Sigmoid colon (tissue), 7 donors: ENCODE measurements around the gene PDK1. TPM values are rescaled to one million over a fixed set of nuclear protein-coding genes. Genes with fewer than 3 reads are reported as not detected.
"Not testable (repeated sequence)": the region's sequence is repeated elsewhere in the genome, so short reads cannot be mapped to it uniquely, and the experiment has no call there.

Experiments used
- DNase-seq: peaks from one replicate; pipeline ENCODE4 v3.0.0-alpha.2; 2019
- H3K27ac ChIP-seq, 4 donors: fragments of 200-600 bp; sonication (generic); one replicate each; pipeline ENCODE4 v1.5.1; 2016 to 2019; ENCODE audit warnings: mild to moderate bottlenecking in 1 of 4
- H3K27me3 ChIP-seq, 3 donors: fragments of 200-600 bp; sonication (generic); one replicate each; pipeline ENCODE4 v1.5.1; 2019; ENCODE audit warnings: mild to moderate bottlenecking in 1 of 3
- H3K36me3 ChIP-seq, 4 donors: fragments of 200-600 bp; sonication (generic); one replicate each; pipeline ENCODE4 v1.5.1; 2016 to 2019
- H3K4me1 ChIP-seq, 4 donors: fragments of 200-600 bp; sonication (generic); one replicate each; pipeline ENCODE4 v1.5.1; 2017 to 2019
- H3K4me3 ChIP-seq, 4 donors: fragments of 200-600 bp; sonication (generic); one replicate each; pipeline ENCODE4 v1.5.1; 2017 to 2019; ENCODE audit warnings: mild to moderate bottlenecking in 2 of 4, moderate library complexity in 1 of 4
- H3K9me3 ChIP-seq, 4 donors: fragments of 200-600 bp in 3 of 4; sonication (generic) in 3 of 4; one replicate each; pipeline versions ENCODE4 v1.5.1 to v1.6.1; 2013 to 2019
- EP300 ChIP-seq, 4 donors: sonication (generic); formaldehyde crosslinking; IDR thresholded peaks; one replicate each; pipeline ENCODE4 v1.6.1; 2017; ENCODE audit warnings: antibody characterized with exemption in 4 of 4
- POLR2A ChIP-seq, 2 donors: fragments of 450-650 bp; IDR thresholded peaks; one replicate each; pipeline ENCODE4 v1.6.1; 2016; ENCODE audit warnings: antibody characterized with exemption in 2 of 2, mild to moderate bottlenecking in 2 of 2, moderate library complexity in 2 of 2
- POLR2AphosphoS5 ChIP-seq, 4 donors: sonication (generic); formaldehyde crosslinking; IDR thresholded peaks; one replicate each; pipeline ENCODE4 v1.6.1; 2017; ENCODE audit warnings: antibody characterized with exemption in 4 of 4
- WGBS, 2 donors: extraction: QIAGEN DNeasy Blood & Tissue Kit; methylation state at CpG; one replicate each; pipeline ENCODE4 v1.1.7; 2013; 5-methylcytosine and 5-hydroxymethylcytosine counted together
- intact Hi-C: fragments of 100-400 bp; cut with DNase I; formaldehyde crosslinking; loops from one replicate; pipeline ENCODE4 v1.15.1; 2023
- polyA plus RNA-seq, 3 donors: library from polyadenylated mRNA; stranded (reverse); fragments of 200-250 nt; gene quantifications; one replicate each; pipeline ENCODE4 v1.2.3, GENCODE V29; 2013
- total RNA-seq, 4 donors: library from RNA; depleted of rRNA; stranded (reverse); fragments of >200 nt; gene quantifications; one replicate each; pipeline ENCODE4 v1.1.0, GENCODE V29; 2016
- TF ChIP-seq, protein P1 (sequence below), 4 experiments: fragments of 450-650 bp in 3 of 4; fragments of 200-600 bp in 1 of 4; IDR thresholded peaks; one replicate each; pipeline ENCODE4 v1.5.1; 2016 to 2019; ENCODE audit warnings: antibody characterized with exemption in 4 of 4, mild to moderate bottlenecking in 3 of 4, moderate library complexity in 2 of 4
- donor health status: healthy with polysubstance abuse.
- donor health status: Bipolar disorder and iron deficiency.
- donor health status: healthy.

The PDK1 gene
- total and polyA plus RNA-seq, 7 donors = 3.5 to 15.0 (median 6.4) TPM

DNA sequence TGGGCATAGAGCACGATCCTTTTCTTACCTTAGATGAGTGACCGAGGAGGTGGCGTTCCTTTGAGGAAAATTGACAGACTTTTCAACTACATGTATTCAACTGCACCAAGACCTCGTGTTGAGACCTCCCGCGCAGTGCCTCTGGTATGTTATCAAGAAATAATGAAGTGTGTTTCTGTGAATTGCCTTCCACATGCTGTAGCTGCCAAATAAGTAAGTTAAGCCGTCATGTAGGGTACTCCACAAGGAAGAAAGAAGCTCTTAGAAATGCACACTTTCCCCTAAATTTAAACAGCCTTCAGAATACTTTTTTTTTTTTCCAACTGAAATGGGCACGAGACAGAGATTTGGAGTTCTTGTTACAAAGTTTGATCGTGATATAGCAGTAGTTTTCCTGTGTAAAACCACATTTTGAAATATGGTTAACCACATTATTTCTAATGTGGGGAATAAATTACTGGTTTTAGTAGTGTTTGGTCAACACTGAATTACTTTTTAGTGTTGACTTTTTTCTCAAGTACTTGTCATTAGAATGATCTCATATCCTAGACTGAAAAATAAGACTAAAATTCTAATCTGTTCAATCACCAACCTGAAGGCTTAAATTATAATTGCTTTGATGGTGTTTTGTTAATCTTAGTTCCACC lies 30.5 kb downstream of the PDK1 start:
- H3K4me1 ChIP-seq = no peaks in the 10 kb centered on the region
- H3K27ac ChIP-seq = no peak overlapping the region
- WGBS, 2 donors = 77 to 90% methylated on average over 9 of the region's 9 CpGs
- no peak overlapping the region for H3K4me3 ChIP-seq
- H3K36me3 ChIP-seq = peaks cover 0 to 32% (median 0%) of the 10 kb centered on the region in 4 donors
- H3K27me3 ChIP-seq = no peaks in the 10 kb centered on the region
- intact Hi-C loops = no loop called here
- TF ChIP-seq POLR2AphosphoS5 (IDR thresholded peaks at IDR 0.05) = no peak
- TF ChIP-seq, protein P1, sequence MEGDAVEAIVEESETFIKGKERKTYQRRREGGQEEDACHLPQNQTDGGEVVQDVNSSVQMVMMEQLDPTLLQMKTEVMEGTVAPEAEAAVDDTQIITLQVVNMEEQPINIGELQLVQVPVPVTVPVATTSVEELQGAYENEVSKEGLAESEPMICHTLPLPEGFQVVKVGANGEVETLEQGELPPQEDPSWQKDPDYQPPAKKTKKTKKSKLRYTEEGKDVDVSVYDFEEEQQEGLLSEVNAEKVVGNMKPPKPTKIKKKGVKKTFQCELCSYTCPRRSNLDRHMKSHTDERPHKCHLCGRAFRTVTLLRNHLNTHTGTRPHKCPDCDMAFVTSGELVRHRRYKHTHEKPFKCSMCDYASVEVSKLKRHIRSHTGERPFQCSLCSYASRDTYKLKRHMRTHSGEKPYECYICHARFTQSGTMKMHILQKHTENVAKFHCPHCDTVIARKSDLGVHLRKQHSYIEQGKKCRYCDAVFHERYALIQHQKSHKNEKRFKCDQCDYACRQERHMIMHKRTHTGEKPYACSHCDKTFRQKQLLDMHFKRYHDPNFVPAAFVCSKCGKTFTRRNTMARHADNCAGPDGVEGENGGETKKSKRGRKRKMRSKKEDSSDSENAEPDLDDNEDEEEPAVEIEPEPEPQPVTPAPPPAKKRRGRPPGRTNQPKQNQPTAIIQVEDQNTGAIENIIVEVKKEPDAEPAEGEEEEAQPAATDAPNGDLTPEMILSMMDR (IDR thresholded peaks at IDR 0.05) = no peak
- no peak for TF ChIP-seq POLR2A (IDR thresholded peaks at IDR 0.05)
- no peak for TF ChIP-seq EP300 (IDR thresholded peaks at IDR 0.05)
- DNase-seq = no peak
- no peaks in the 10 kb centered on the region for H3K9me3 ChIP-seq

DNA sequence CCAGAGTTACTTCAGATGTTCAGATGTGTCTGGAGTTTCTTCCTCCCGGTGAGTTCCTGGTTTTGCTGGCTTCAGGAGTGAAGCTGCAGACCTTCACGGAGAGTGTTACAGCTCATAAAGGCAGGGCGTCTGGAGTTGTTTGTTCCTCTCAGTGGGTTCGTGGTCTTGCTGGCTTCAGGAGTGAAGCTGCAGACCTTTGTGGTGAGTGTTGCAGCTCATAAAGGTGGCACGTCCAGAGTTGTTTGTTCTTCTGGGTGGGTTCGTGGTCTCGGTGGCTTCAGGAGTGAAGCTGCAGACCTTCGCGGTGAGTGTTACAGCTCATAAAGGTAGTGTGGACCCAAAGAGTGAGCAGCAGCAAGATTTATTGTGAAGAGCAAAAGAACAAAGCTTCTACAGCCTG lies 31.3 kb downstream of the PDK1 start:
- H3K4me1 ChIP-seq, intact Hi-C loops, H3K27me3 ChIP-seq, H3K27ac ChIP-seq, DNase-seq, H3K4me3 ChIP-seq, H3K9me3 ChIP-seq: not testable (repeated sequence)
- WGBS, 2 donors = 82 to 95% methylated on average over 9 of the region's 9 CpGs
- H3K36me3 ChIP-seq = peaks cover 0 to 24% (median 0%) of the 10 kb centered on the region in 4 donors

DNA sequence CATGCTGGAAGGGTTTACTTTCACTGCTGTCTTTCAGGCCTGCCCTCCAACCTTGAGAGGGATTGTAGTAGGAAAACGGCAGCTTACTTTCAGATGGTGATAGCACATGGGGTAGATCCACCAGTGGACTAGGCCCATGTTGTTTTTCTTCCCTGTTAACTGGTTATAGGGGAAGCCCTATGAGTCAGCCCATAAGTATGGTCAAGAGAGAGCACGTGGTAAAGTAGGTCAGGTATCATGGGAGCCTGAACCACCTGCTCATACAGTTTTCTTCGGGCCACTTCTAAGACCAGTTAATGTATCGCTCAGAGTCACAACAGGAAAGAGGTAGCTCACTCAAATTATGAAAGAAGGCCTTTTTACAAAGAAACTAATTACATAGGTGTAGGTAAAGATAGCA lies 33.0 kb downstream of the PDK1 start:
- no peak overlapping the region for H3K4me3 ChIP-seq
- no peak for DNase-seq
- H3K27me3 ChIP-seq = no peaks in the 10 kb centered on the region
- H3K9me3 ChIP-seq = no peaks in the 10 kb centered on the region
- no peaks in the 10 kb centered on the region for H3K4me1 ChIP-seq
- intact Hi-C loops = no loop called here
- no peak overlapping the region for H3K27ac ChIP-seq
- TF ChIP-seq POLR2A (IDR thresholded peaks at IDR 0.05) (no peak), EP300 (IDR thresholded peaks at IDR 0.05) (no peak), POLR2AphosphoS5 (IDR thresholded peaks at IDR 0.05) (no peak)
- TF ChIP-seq, protein P1 (IDR thresholded peaks at IDR 0.05) = no peak
- peaks cover 0 to 20% (median 0%) of the 10 kb centered on the region in 4 donors for H3K36me3 ChIP-seq
- whole genome bisulfite sequencing, 2 donors = 93 to 94% methylated on average over 4 of the region's 4 CpGs

DNA sequence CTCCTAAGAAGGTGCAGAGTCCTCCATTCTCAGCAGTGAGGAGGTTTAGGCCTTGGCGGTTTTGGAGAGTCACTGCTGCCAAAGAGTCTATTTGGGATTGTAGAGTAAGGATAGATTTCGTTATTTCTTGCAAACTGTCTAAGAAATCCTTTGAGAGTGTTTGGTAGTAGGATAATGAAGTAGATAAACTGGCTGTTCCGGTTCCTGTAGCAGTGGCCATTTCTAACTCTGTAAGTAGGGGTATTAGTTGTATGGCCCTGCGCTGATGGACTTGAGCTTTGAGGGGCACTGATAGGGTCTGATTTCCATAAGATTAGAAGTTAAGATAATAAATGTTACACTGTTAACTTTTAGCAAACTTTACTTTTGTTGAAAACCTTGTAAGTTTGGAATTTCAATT lies 35.5 kb downstream of the PDK1 start:
- H3K4me1 ChIP-seq, H3K9me3 ChIP-seq, intact Hi-C loops, H3K27me3 ChIP-seq, H3K4me3 ChIP-seq, DNase-seq, H3K27ac ChIP-seq: not testable (repeated sequence)
- WGBS, 2 donors = 94 to 95% methylated on average over 4 of the region's 4 CpGs
- H3K36me3 ChIP-seq = peaks cover 0 to 28% (median 2%) of the 10 kb centered on the region in 4 donors

DNA sequence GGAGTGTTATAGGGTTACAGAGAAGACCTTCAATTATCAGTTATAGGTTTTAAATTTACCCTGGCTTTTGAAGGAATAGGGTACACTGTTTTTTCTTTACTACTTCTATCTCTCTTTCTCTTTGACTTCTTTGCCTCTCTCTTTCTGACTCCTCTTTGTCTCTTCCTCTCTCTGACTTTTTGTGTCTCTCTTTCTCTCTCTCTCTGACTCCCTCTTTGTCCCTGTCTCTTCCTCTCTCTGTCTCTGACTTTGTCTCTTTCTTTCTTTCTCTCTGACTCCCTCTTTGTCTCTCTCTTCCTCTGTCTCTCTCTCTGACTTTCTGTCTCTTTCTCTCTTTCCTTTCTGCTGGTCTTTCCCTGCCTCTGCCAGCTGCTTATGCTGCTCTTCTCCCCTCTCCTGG lies 36.3 kb downstream of the PDK1 start:
- H3K36me3 ChIP-seq = peaks cover 0 to 28% (median 4%) of the 10 kb centered on the region in 4 donors
- H3K4me1 ChIP-seq, intact Hi-C loops, H3K4me3 ChIP-seq, DNase-seq, H3K9me3 ChIP-seq, H3K27me3 ChIP-seq, H3K27ac ChIP-seq: not testable (repeated sequence)

DNA sequence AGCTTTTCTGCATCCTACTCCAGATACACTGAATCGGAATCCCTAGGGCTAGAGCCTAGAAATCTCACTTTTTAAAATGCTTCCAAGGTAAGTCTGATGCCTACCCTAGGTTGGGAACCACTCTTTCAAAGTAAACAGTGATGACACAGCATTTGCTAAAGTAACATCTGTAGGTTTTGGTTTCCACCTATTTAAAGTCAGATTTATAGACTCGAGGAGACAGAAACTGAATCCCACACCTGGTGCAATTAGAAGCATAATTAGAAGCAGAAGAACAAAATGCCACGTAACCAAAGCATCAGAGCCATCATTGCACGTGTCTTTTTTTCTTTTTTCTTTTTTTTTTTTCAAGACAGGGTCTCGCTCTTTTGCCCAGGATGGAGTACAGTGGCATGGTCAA lies 40.9 kb downstream of the PDK1 start:
- intact Hi-C loops = no loop called here
- no peak for TF ChIP-seq POLR2AphosphoS5 (IDR thresholded peaks at IDR 0.05)
- TF ChIP-seq, protein P1 (IDR thresholded peaks at IDR 0.05) = no peak
- TF ChIP-seq POLR2A (IDR thresholded peaks at IDR 0.05) = no peak
- TF ChIP-seq EP300 (IDR thresholded peaks at IDR 0.05) = no peak

More for the DNA sequence above, 40.9 kb downstream of the PDK1 start:
- no peaks in the 10 kb centered on the region for H3K27me3 ChIP-seq
- H3K27ac ChIP-seq = no peak overlapping the region
- 82 to 86% methylated on average over 5 of the region's 5 CpGs for WGBS, 2 donors
- no peaks in the 10 kb centered on the region for H3K9me3 ChIP-seq
- H3K4me1 ChIP-seq = peaks cover 0 to 11% (median 0%) of the 10 kb centered on the region in 4 donors
- no peak overlapping the region for H3K4me3 ChIP-seq
- H3K36me3 ChIP-seq = peaks cover 0 to 28% (median 4%) of the 10 kb centered on the region in 4 donors
- no peak for DNase-seq
